Keratinocyte (primary cell): ENCODE results near the gene RSPO3. TPM values are rescaled to one million over a fixed set of nuclear protein-coding genes. Genes with fewer than 3 reads are reported as not detected.
"Not testable (repeated sequence)": the region's sequence is repeated elsewhere in the genome, so short reads cannot be mapped to it uniquely, and the experiment has no call there.

Experiments
- DNase-seq: peaks from one replicate; pipeline ENCODE4 v3.0.0-alpha.2; 2011; ENCODE audit warnings: low read depth, missing footprints, low spot score
- FAIRE-seq: peaks from 2 replicates; lab custom pipeline; 2011; peaks lifted over from hg19 to GRCh38; lab: Jason Lieb, UNC
- H2AFZ ChIP-seq: 2 replicates; pipeline ENCODE4 v1.6.0; 2012; ENCODE audit warnings: low read length, control low read depth, inconsistent platforms; ENCODE audit not compliant: control insufficient read depth
- H3K27ac ChIP-seq: 2 replicates; pipeline ENCODE4 v1.5.1; 2011; ENCODE audit warnings: low read length; ENCODE audit not compliant: control insufficient read depth, insufficient read depth
- H3K27me3 ChIP-seq: 3 replicates; pipeline ENCODE4 v1.6.0; 2011; ENCODE audit warnings: low read length; ENCODE audit not compliant: control insufficient read depth, insufficient read depth; ENCODE audit errors: extremely low read depth
- H3K36me3 ChIP-seq, 2 experiments: 2 replicates in 1 of 2; 3 replicates in 1 of 2; pipeline ENCODE4 v1.5.1; 2011; ENCODE audit warnings: low read length in 2 of 2, mild to moderate bottlenecking in 1 of 2; ENCODE audit not compliant: control insufficient read depth in 2 of 2, insufficient read depth in 2 of 2; ENCODE audit errors: extremely low read depth in 1 of 2
- H3K4me1 ChIP-seq: 3 replicates; pipeline ENCODE4 v1.5.1; 2011; ENCODE audit warnings: low read length; ENCODE audit not compliant: control insufficient read depth, insufficient read depth; ENCODE audit errors: extremely low read depth
- H3K4me2 ChIP-seq: 3 replicates; pipeline ENCODE4 v1.6.0; 2011; ENCODE audit warnings: low read depth, low read length; ENCODE audit not compliant: control insufficient read depth, insufficient read depth; ENCODE audit errors: extremely low read depth
- H3K4me3 ChIP-seq, 3 experiments: fragments of 200-600 bp in 1 of 3; sonication (generic) in 1 of 3; 2 replicates in 2 of 3; 3 replicates in 1 of 3; pipeline ENCODE4 v1.5.1; 2011 to 2016; ENCODE audit warnings: low read length in 3 of 3, mild to moderate bottlenecking in 3 of 3, control low read depth in 2 of 3, inconsistent platforms in 1 of 3, low read depth in 1 of 3, mixed read lengths in 1 of 3, mixed run types in 1 of 3, moderate library complexity in 1 of 3; ENCODE audit not compliant: control insufficient read depth in 2 of 3, insufficient read depth in 2 of 3; ENCODE audit errors: extremely low read depth in 1 of 3
- H3K79me2 ChIP-seq: 2 replicates; pipeline ENCODE4 v1.6.0; 2012; ENCODE audit warnings: low read length; ENCODE audit not compliant: control insufficient read depth, insufficient read depth
- H3K9ac ChIP-seq: 3 replicates; pipeline ENCODE4 v1.6.0; 2011; ENCODE audit warnings: low read length; ENCODE audit not compliant: control insufficient read depth, insufficient read depth; ENCODE audit errors: extremely low read depth
- H3K9me1 ChIP-seq: 3 replicates; pipeline ENCODE4 v1.6.0; 2011; ENCODE audit warnings: low read length; ENCODE audit not compliant: control insufficient read depth, insufficient read depth; ENCODE audit errors: extremely low read depth
- H3K9me3 ChIP-seq: 2 replicates; pipeline ENCODE4 v1.5.1; 2012; ENCODE audit warnings: low read depth, low read length; ENCODE audit not compliant: control insufficient read depth
- H4K20me1 ChIP-seq: 3 replicates; pipeline ENCODE4 v1.6.0; 2011; ENCODE audit warnings: low read length; ENCODE audit not compliant: control insufficient read depth, insufficient read depth; ENCODE audit errors: extremely low read depth
- EZH2 ChIP-seq: IDR thresholded peaks from one replicate; pipeline ENCODE4 v1.6.1; 2012; ENCODE audit warnings: inconsistent platforms, mild to moderate bottlenecking, low read length, moderate library complexity
- dilution Hi-C: fragments of 300-500 bp; cut with MboI; formaldehyde crosslinking; loops from one replicate; pipeline ENCODE4 v1.7.0; 2020; ENCODE audit warnings: low sequenced_read_pairs; ENCODE audit not compliant: extremely low pct_ligation_motif_present
- polyA plus RNA-seq, 5 experiments: library from polyadenylated mRNA; depleted of rRNA in 3 of 5; stranded (reverse) in 3 of 5; stranded (forward) in 1 of 5; unstranded in 1 of 5; fragments of >200 nt; gene quantifications; 1 replicate in 1 of 5; 2 replicates in 3 of 5; 3 replicates in 1 of 5; pipeline versions ENCODE4 v1.2.1 to v1.2.3, GENCODE V29; 2011 to 2012; ENCODE audit warnings: missing spikeins in 2 of 5, low read depth in 1 of 5, low replicate concordance in 1 of 5
- TF ChIP-seq, protein P1 (sequence below), 3 experiments: IDR thresholded peaks in 1 of 3; conservative IDR thresholded peaks in 1 of 3; optimal IDR thresholded peaks in 1 of 3; 2 replicates in 2 of 3; 3 replicates in 1 of 3; pipeline versions ENCODE3 to v1.5.1; 2011; ENCODE audit warnings: low read length in 3 of 3, mild to moderate bottlenecking in 3 of 3, moderate library complexity in 2 of 3, control low read depth in 1 of 3, inconsistent platforms in 1 of 3; ENCODE audit not compliant: insufficient read depth in 2 of 3; ENCODE audit errors: extremely low read depth in 1 of 3

The RSPO3 gene
- polyA plus RNA-seq, 1 donor (not counting 4 experiments of a cell fraction or from before 2014, with no cell fraction given): not detected

DNA sequence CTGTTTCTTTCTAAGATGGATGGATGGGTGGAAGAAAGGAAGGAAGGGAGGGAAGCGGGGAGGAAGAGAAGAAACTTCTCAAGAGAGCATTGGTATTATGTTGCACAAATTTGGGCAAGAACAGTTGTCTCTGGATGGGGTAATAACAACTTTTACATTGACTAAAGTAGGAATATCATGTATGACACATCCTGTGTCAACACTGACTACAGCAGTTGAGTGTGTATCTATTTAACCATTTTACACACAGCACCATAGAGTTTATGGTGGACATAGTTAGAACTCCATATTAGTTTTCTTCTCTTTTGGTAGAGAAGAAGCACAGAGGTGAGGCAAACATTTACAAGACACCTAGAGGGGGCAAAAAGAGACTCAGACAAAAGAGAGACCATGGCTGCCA, 103.9 kb downstream of the RSPO3 start:
- H3K4me2 ChIP-seq: no peak overlapping the region
- no peak overlapping the region for H2AFZ ChIP-seq
- H3K79me2 ChIP-seq: no peaks in the 10 kb centered on the region
- no peaks in the 10 kb centered on the region for H3K4me1 ChIP-seq
- no peaks in the 10 kb centered on the region for H3K9me1 ChIP-seq
- no peaks in the 10 kb centered on the region for H3K9me3 ChIP-seq
- no peak for TF ChIP-seq EZH2
- TF ChIP-seq, protein P1, sequence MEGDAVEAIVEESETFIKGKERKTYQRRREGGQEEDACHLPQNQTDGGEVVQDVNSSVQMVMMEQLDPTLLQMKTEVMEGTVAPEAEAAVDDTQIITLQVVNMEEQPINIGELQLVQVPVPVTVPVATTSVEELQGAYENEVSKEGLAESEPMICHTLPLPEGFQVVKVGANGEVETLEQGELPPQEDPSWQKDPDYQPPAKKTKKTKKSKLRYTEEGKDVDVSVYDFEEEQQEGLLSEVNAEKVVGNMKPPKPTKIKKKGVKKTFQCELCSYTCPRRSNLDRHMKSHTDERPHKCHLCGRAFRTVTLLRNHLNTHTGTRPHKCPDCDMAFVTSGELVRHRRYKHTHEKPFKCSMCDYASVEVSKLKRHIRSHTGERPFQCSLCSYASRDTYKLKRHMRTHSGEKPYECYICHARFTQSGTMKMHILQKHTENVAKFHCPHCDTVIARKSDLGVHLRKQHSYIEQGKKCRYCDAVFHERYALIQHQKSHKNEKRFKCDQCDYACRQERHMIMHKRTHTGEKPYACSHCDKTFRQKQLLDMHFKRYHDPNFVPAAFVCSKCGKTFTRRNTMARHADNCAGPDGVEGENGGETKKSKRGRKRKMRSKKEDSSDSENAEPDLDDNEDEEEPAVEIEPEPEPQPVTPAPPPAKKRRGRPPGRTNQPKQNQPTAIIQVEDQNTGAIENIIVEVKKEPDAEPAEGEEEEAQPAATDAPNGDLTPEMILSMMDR (optimal IDR thresholded peaks at IDR 0.05 in 1 of 3, IDR thresholded peaks at IDR 0.05 in 1 of 3, conservative IDR thresholded peaks at IDR 0.05 in 1 of 3; ENCODE audit: extremely low read depth in 1 of 3, insufficient read depth in 2 of 3, low read length in 3 of 3): no peak
- no peak overlapping the region for H3K27ac ChIP-seq
- H3K9ac ChIP-seq: no peak overlapping the region
- no peak overlapping the region for H3K4me3 ChIP-seq
- H4K20me1 ChIP-seq: no peaks in the 10 kb centered on the region
- dilution Hi-C loops: no loop called here
- no peak for FAIRE-seq
- no peaks in the 10 kb centered on the region for H3K36me3 ChIP-seq
- DNase-seq: no peak
- H3K27me3 ChIP-seq: no peaks in the 10 kb centered on the region

DNA sequence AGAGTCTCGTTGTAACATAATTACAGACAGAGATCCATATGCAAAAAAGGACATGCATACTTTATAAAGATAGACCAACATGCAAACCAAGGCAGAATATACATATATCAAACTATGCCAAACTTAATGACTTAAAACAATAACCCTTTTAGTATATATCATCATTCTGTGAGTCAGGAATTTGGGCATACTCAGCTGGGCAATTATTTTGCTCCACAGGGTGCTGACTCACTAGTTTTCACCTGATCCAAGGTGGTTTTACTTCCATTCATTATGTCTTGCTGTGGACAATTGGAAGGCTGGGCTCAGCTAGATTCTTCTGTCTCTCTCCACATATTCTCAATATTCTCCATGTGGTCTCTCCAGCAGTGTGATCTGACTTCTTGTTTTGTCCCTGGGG, 107.0 kb downstream of the RSPO3 start:
- no peaks in the 10 kb centered on the region for H3K4me1 ChIP-seq
- dilution Hi-C loops: no loop called here
- no peaks in the 10 kb centered on the region for H3K9me3 ChIP-seq
- no peak overlapping the region for H3K4me3 ChIP-seq
- no peak overlapping the region for H3K27ac ChIP-seq
- H3K27me3 ChIP-seq: no peaks in the 10 kb centered on the region
- H3K9me1 ChIP-seq: no peaks in the 10 kb centered on the region
- H3K4me2 ChIP-seq: no peak overlapping the region
- TF ChIP-seq, protein P1 (optimal IDR thresholded peaks at IDR 0.05 in 1 of 3, IDR thresholded peaks at IDR 0.05 in 1 of 3, conservative IDR thresholded peaks at IDR 0.05 in 1 of 3; ENCODE audit: extremely low read depth in 1 of 3, insufficient read depth in 2 of 3, low read length in 3 of 3): no peak
- TF ChIP-seq EZH2: no peak
- FAIRE-seq (no peak), DNase-seq (no peak)
- H3K9ac ChIP-seq: no peak overlapping the region
- no peak overlapping the region for H2AFZ ChIP-seq
- H4K20me1 ChIP-seq: no peaks in the 10 kb centered on the region
- no peaks in the 10 kb centered on the region for H3K36me3 ChIP-seq
- H3K79me2 ChIP-seq: no peaks in the 10 kb centered on the region

DNA sequence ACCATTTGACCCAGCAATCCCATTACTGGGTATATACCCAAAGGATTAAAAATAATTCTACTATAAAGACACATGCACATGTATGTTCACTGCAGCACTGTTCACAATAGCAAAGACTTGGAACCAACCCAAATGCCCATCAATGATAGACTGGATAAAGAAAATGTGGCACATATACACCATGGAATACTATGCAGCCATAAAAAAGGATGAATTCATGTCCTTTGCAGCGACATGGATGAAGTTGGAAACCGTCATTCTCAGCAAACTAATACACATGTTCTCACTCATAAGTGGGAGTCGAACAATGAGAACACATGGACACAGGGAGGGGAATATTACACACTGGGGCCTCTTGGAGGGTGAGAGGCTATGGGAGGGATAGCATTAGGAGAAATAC, 115.3 kb downstream of the RSPO3 start:
- H3K36me3 ChIP-seq, H3K79me2 ChIP-seq, H3K9me1 ChIP-seq, dilution Hi-C loops, H3K9me3 ChIP-seq, H3K27me3 ChIP-seq, H2AFZ ChIP-seq, H3K4me3 ChIP-seq, H4K20me1 ChIP-seq, DNase-seq, H3K9ac ChIP-seq, H3K27ac ChIP-seq, FAIRE-seq, H3K4me1 ChIP-seq, H3K4me2 ChIP-seq: not testable (repeated sequence)
